AG09319 (cell line): ENCODE results near the gene MAPK12.
A peak's percentile ranks its signal among the peaks of the same experiment; 100 is the strongest.

Experiments
- DNase-seq: peaks from one replicate; pipeline ENCODE4 v3.0.0-alpha.2; 2010; ENCODE audit warnings: low read depth; ENCODE audit errors: extremely low read depth
- CTCF ChIP-seq: IDR thresholded peaks from 2 replicates; pipeline ENCODE4 v1.5.1; 2011; ENCODE audit warnings: low read depth, mild to moderate bottlenecking, inconsistent platforms, low read length, moderate library complexity

MAPK12 gene

GRCh38 chr22:50280022-50280707 lies 18.7 kb upstream of the MAPK12 start:
- no peak for TF ChIP-seq CTCF
- DNase-seq, result no peak

GRCh38 chr22:50278956-50279619 lies 17.6 kb upstream of the MAPK12 start:
- DNase-seq, result no peak
- TF ChIP-seq CTCF, result no peak

GRCh38 chr22:50278461-50278860 lies 17.0 kb upstream of the MAPK12 start:
- TF ChIP-seq CTCF, result no peak
- DNase-seq, result no peak

GRCh38 chr22:50277761-50278160 lies 16.3 kb upstream of the MAPK12 start:
- DNase-seq, result no peak
- TF ChIP-seq CTCF, result no peak

- no peak for DNase-seq
- peak; percentile 39 for TF ChIP-seq CTCF
Observed at GRCh38 chr22:50276143-50276542, 14.7 kb upstream of the MAPK12 start.

- no peak for DNase-seq
- TF ChIP-seq CTCF, result no peak
Observed at GRCh38 chr22:50275181-50276055, 13.9 kb upstream of the MAPK12 start.

- DNase-seq, result no peak
- TF ChIP-seq CTCF, result no peak
Observed at GRCh38 chr22:50274771-50275170, 13.3 kb upstream of the MAPK12 start.
